NCI-H345 treated with DMSO at 0.1 percent for 48 hours (cell line): Measurements from ENCODE around the gene ZNF90.
"Not testable (repeated sequence)": the region's sequence is repeated elsewhere in the genome, so short reads cannot be mapped to it uniquely, and the experiment has no call there.

Experiments used
- DNase-seq: peaks from one replicate; lab custom pipeline; 2025; ENCODE audit not compliant: unreplicated experiment; lab: John Stamatoyannopoulos, UW

The ZNF90 gene

GRCh38 chr19:20102097-20102496 is 24.3 kb downstream of the ZNF90 start:
- no peak for DNase-seq

- DNase-seq: no peak
Observed at GRCh38 chr19:20103091-20103740, 25.4 kb downstream of the ZNF90 start.

GRCh38 chr19:20107301-20107700 is 29.5 kb downstream of the ZNF90 start:
- no peak for DNase-seq

GRCh38 chr19:20118064-20118839 is 40.5 kb downstream of the ZNF90 start:
- not testable (repeated sequence) for DNase-seq

GRCh38 chr19:20124879-20125278 is 47.1 kb downstream of the ZNF90 start:
- DNase-seq: no peak

GRCh38 chr19:20132933-20133332 is 55.1 kb downstream of the ZNF90 start:
- not testable (repeated sequence) for DNase-seq

- DNase-seq: not testable (repeated sequence)
Observed at GRCh38 chr19:20137714-20138113, 59.9 kb downstream of the ZNF90 start.

- no peak for DNase-seq
Observed at GRCh38 chr19:20151617-20152145, 73.9 kb downstream of the ZNF90 start.

GRCh38 chr19:20152506-20152905 is 74.7 kb downstream of the ZNF90 start:
- DNase-seq: not testable (repeated sequence)

GRCh38 chr19:20153281-20153680 is 75.5 kb downstream of the ZNF90 start:
- DNase-seq: no peak

- no peak for DNase-seq
Observed at GRCh38 chr19:20154636-20155035, 76.8 kb downstream of the ZNF90 start.

- DNase-seq: no peak
Observed at GRCh38 chr19:20162821-20163220, 85.0 kb downstream of the ZNF90 start.

- no peak for DNase-seq
Observed at GRCh38 chr19:20164456-20164855, 86.7 kb downstream of the ZNF90 start.

GRCh38 chr19:20165971-20166592 is 88.3 kb downstream of the ZNF90 start:
- DNase-seq: no peak

GRCh38 chr19:20167020-20167644 is 89.3 kb downstream of the ZNF90 start, which contains the start of gene ZNF486:
Gene ZNF486, plus strand, starts transcription at chr19:20167214. Its CDS starts 117 bp downstream, at chr19:20167331.
- no peak for DNase-seq

- DNase-seq: no peak
Observed at GRCh38 chr19:20167651-20168122, 89.9 kb downstream of the ZNF90 start.
